ENCODE data around the gene ZNF155. TPM values are rescaled to one million over a fixed set of nuclear protein-coding genes. Genes with fewer than 3 reads are reported as not detected.

The ZNF155 gene
- total RNA-seq, 1 donor from 2014 or later, result 7.3 TPM

GRCh38 chr19:44007473-44007872, 23.5 kb downstream of the ZNF155 start:
- no peak for TF ChIP-seq CTCF (IDR thresholded peaks at IDR 0.05; ENCODE audit: borderline replicate concordance)
- intact Hi-C loops (cut with micrococcal nuclease), result no loop called here

GRCh38 chr19:44010468-44010867, 26.5 kb downstream of the ZNF155 start:
- Histone ChIP-seq H3K27ac (replicated peaks) (no peak overlapping the region), H3K27me3 (ENCODE audit: low read depth) (no peaks in the 10 kb centered on the region), H3K4me3 (no peak overlapping the region), H3K36me3 (peaks cover 81% of the 10 kb centered on the region), H3K9me3 (replicated peaks) (peaks cover 100% of the 10 kb centered on the region), H3K4me1 (no peaks in the 10 kb centered on the region)
- no peak for DNase-seq
- intact Hi-C loops (cut with micrococcal nuclease), result no loop called here
- no peak for TF ChIP-seq CTCF (IDR thresholded peaks at IDR 0.05; ENCODE audit: borderline replicate concordance)

More at GRCh38 chr19:44007473-44007872, 23.5 kb downstream of the ZNF155 start:
- no peak for DNase-seq
- no peaks in the 10 kb centered on the region for H3K27me3 ChIP-seq (ENCODE audit: low read depth)
- no peak overlapping the region for H3K27ac ChIP-seq (replicated peaks)
- peaks cover 74% of the 10 kb centered on the region for H3K9me3 ChIP-seq (replicated peaks)
- peaks cover 17% of the 10 kb centered on the region for H3K4me1 ChIP-seq
- no peak overlapping the region for H3K4me3 ChIP-seq
- peaks cover 74% of the 10 kb centered on the region for H3K36me3 ChIP-seq

GRCh38 chr19:44019498-44019897, 35.5 kb downstream of the ZNF155 start:
- no peak overlapping the region for H3K4me3 ChIP-seq
- H3K27me3 ChIP-seq (ENCODE audit: low read depth), result no peaks in the 10 kb centered on the region
- peaks cover under 1% of the 10 kb centered on the region for H3K4me1 ChIP-seq
- no peaks in the 10 kb centered on the region for H3K36me3 ChIP-seq
- intact Hi-C loops (cut with micrococcal nuclease), result no loop called here
- DNase-seq, result no peak
- H3K27ac ChIP-seq (replicated peaks), result no peak overlapping the region
- TF ChIP-seq CTCF (IDR thresholded peaks at IDR 0.05; ENCODE audit: borderline replicate concordance), result no peak
- H3K9me3 ChIP-seq (replicated peaks), result peaks cover 29% of the 10 kb centered on the region

- H3K4me1 ChIP-seq, result peaks cover 16% of the 10 kb centered on the region
- no peak for DNase-seq
- no peak overlapping the region for H3K27ac ChIP-seq (replicated peaks)
- H3K36me3 ChIP-seq, result peaks cover under 1% of the 10 kb centered on the region
- peaks cover 12% of the 10 kb centered on the region for H3K9me3 ChIP-seq (replicated peaks)
- no peak overlapping the region for H3K4me3 ChIP-seq
- intact Hi-C loops (cut with micrococcal nuclease), result no loop called here
- H3K27me3 ChIP-seq (ENCODE audit: low read depth), result no peaks in the 10 kb centered on the region
- no peak for TF ChIP-seq CTCF (IDR thresholded peaks at IDR 0.05; ENCODE audit: borderline replicate concordance)
Measured at GRCh38 chr19:44021221-44021620, 37.2 kb downstream of the ZNF155 start.

- Histone ChIP-seq H3K9me3 (replicated peaks) (peaks cover 35% of the 10 kb centered on the region), H3K36me3 (peaks cover 37% of the 10 kb centered on the region), H3K4me3 (peak overlapping the region; percentile 86), H3K4me1 (peaks cover 19% of the 10 kb centered on the region), H3K27ac (replicated peaks) (peak overlapping the region; percentile 74), H3K27me3 (ENCODE audit: low read depth) (no peaks in the 10 kb centered on the region)
- intact Hi-C loops (cut with micrococcal nuclease), result no loop called here
- TF ChIP-seq CTCF (IDR thresholded peaks at IDR 0.05; ENCODE audit: borderline replicate concordance), result no peak
- no peak for DNase-seq
Measured at GRCh38 chr19:44024900-44025216, 40.9 kb downstream of the ZNF155 start.

Data from left ventricle myocardium inferior (tissue), 1 donor.